Adrenal gland (tissue), 19 donors: ENCODE measurements around the gene TRIAP1. TPM values are rescaled to one million over a fixed set of nuclear protein-coding genes. Genes with fewer than 3 reads are reported as not detected.

Experiments used
- DNase-seq, 7 donors: peaks; one replicate each; pipeline ENCODE4 v3.0.0-alpha.2; 2019 to 2020
- H3K27ac ChIP-seq, 5 donors: fragments of 200-600 bp; sonication (generic) in 4 of 5; 1 replicate in 3 of 5; 2 replicates in 2 of 5; pipeline versions ENCODE4 v1.5.1 to v1.8.0; 2016 to 2020; ENCODE audit warnings: mild to moderate bottlenecking in 1 of 5
- H3K27me3 ChIP-seq: fragments of 200-600 bp; 2 replicates; pipeline ENCODE4 v1.8.0; 2021
- H3K36me3 ChIP-seq, 2 donors: fragments of 200-600 bp; replicated peaks in 1 of 2; 1 replicate in 1 of 2; 2 replicates in 1 of 2; pipeline versions ENCODE4 v1.5.1 to v1.8.0; 2018 to 2022
- H3K4me1 ChIP-seq, 2 donors: fragments of 200-600 bp; replicated peaks in 1 of 2; 1 replicate in 1 of 2; 2 replicates in 1 of 2; pipeline versions ENCODE4 v1.5.1 to v1.8.0; 2018 to 2021
- H3K4me3 ChIP-seq, 4 donors: fragments of 200-600 bp; sonication (generic) in 3 of 4; one replicate each; pipeline ENCODE4 v1.5.1; 2016 to 2018
- H3K9me3 ChIP-seq, 3 donors: fragments of 200-600 bp; sonication (generic) in 1 of 3; replicated peaks in 1 of 3; 1 replicate in 2 of 3; 2 replicates in 1 of 3; pipeline versions ENCODE4 v1.5.1 to v1.8.0; 2016 to 2021
- CTCF ChIP-seq, 6 experiments: fragments of 450-650 bp in 4 of 6; fragments of 200-600 bp in 2 of 6; sonication (generic) in 1 of 6; IDR thresholded peaks; 1 replicate in 5 of 6; 2 replicates in 1 of 6; pipeline versions ENCODE4 v1.5.1 to v1.8.0; 2016 to 2021; ENCODE audit warnings: antibody characterized with exemption in 6 of 6, mild to moderate bottlenecking in 2 of 6, moderate library complexity in 1 of 6
- POLR2A ChIP-seq, 2 donors: fragments of 450-650 bp; IDR thresholded peaks; one replicate each; pipeline ENCODE4 v1.6.1; 2017; ENCODE audit warnings: antibody characterized with exemption in 2 of 2, mild to moderate bottlenecking in 2 of 2, moderate library complexity in 1 of 2
- WGBS, 4 donors: extraction: QIAGEN DNeasy Blood & Tissue Kit in 2 of 4; methylation state at CpG; one replicate each; pipeline versions ENCODE4 v1.1.5 to v1.1.7; 2013 to 2017; 5-methylcytosine and 5-hydroxymethylcytosine counted together
- intact Hi-C, 2 donors: fragments of 100-400 bp; cut with DNase I; formaldehyde crosslinking; loops; one replicate each; pipeline versions ENCODE4 v1.14.1 to v1.15.0; 2022 to 2023
- long read RNA-seq, 10 donors: library from polyadenylated mRNA in 3 of 10; unstranded in 2 of 10; stranded (forward) in 1 of 10; transcript quantifications; one replicate each; pipeline ENCODE4 v2.0.0 and lab custom pipeline, GENCODE V29; 2021 to 2026
- polyA plus RNA-seq, 3 donors: library from polyadenylated mRNA; stranded (reverse); fragments of 200-250 nt in 2 of 3; fragments of 350-450 nt in 1 of 3; fragmentation: Illumina TruSeq in 1 of 3; extraction: RNeasy Lipid Tissue Mini Kit (QIAGEN cat#74804) in 1 of 3; gene quantifications; one replicate each; pipeline ENCODE4 v1.2.3, GENCODE V29; 2013 to 2014
- total RNA-seq, 9 donors: library from RNA; depleted of rRNA in 4 of 9; stranded (reverse); fragments of >200 nt in 4 of 9; fragments of 120-200 nt in 1 of 9; fragmentation: NEBNext Ultra II Directional in 1 of 9; extraction: Animal tissue kit (Norgen Biotek cat#: 25700) in 1 of 9; gene quantifications; one replicate each; pipeline versions ENCODE4 v1.1.0 to v1.2.4, GENCODE V29; 2013 to 2023
- donor health status: healthy with polysubstance abuse.
- donor health status: Bipolar disorder and iron deficiency.
- donor health status: DM: yes; HTN: yes; CAD: no.
- donor health status: DM: no; HTN: no; CAD: no.
- donor health status: DM: no; HTN: no; CAD: no.
- donor health status: DM: yes; HTN: yes; CAD: no.

The TRIAP1 gene
- total RNA-seq, result 10 to 100 TPM in 8 of 9 donors, 1 to 10 TPM in 1; 8.2 to 53.5 (median 19.9) TPM
- 10 to 100 TPM; 19.2 to 35.6 (median 19.9) TPM for polyA plus RNA-seq
- long read RNA-seq, donor 1, transcript TRIAP1-202 (2 exons, 1,182 nt), result major isoform, 37 of 38 reads
- long read RNA-seq, donor 1, partial matches to known transcripts, result 0 of 38 reads
- long read RNA-seq, donor 1, other reads (novel, unspliced or antisense), result 0 of 38 reads
- long read RNA-seq, donor 2, transcript TRIAP1-202 (2 exons, 1,182 nt), result major isoform, 14 of 14 reads
- long read RNA-seq, donor 2, partial matches to known transcripts, result 0 of 14 reads
- long read RNA-seq, donor 2, other reads (novel, unspliced or antisense), result 0 of 14 reads
- long read RNA-seq, donor 3, transcript TRIAP1-202 (2 exons, 1,182 nt), result major isoform, 27 of 27 reads
- long read RNA-seq, donor 3, partial matches to known transcripts, result 0 of 27 reads
- long read RNA-seq, donor 3, other reads (novel, unspliced or antisense), result 0 of 27 reads
- long read RNA-seq, donor 4, transcript TRIAP1-202 (2 exons, 1,182 nt), result major isoform, 10 of 11 reads
- long read RNA-seq, donor 4, partial matches to known transcripts, result 0 of 11 reads
- long read RNA-seq, donor 4, other reads (novel, unspliced or antisense), result 1 of 11 reads
- long read RNA-seq, donor 5, transcript TRIAP1-202 (2 exons, 1,182 nt), result major isoform, 28 of 31 reads
- long read RNA-seq, donor 5, partial matches to known transcripts, result 3 of 31 reads
- long read RNA-seq, donor 5, other reads (novel, unspliced or antisense), result 0 of 31 reads
- long read RNA-seq, donor 6, transcript TRIAP1-202 (2 exons, 1,182 nt), result major isoform, 9 of 10 reads
- long read RNA-seq, donor 6, partial matches to known transcripts, result 0 of 10 reads
- long read RNA-seq, donor 6, other reads (novel, unspliced or antisense), result 0 of 10 reads
- long read RNA-seq, donor 7, transcript TRIAP1-202 (2 exons, 1,182 nt), result major isoform, 11 of 11 reads
- long read RNA-seq, donor 7, partial matches to known transcripts, result 0 of 11 reads
- long read RNA-seq, donor 7, other reads (novel, unspliced or antisense), result 0 of 11 reads
- long read RNA-seq, donor 8, transcript TRIAP1-202 (2 exons, 1,182 nt), result major isoform, 27 of 27 reads
- long read RNA-seq, donor 8, partial matches to known transcripts, result 0 of 27 reads
- long read RNA-seq, donor 8, other reads (novel, unspliced or antisense), result 0 of 27 reads
- long read RNA-seq, donor 9, transcript TRIAP1-202 (2 exons, 1,182 nt), result major isoform, 24 of 24 reads
- long read RNA-seq, donor 9, partial matches to known transcripts, result 0 of 24 reads
- long read RNA-seq, donor 9, other reads (novel, unspliced or antisense), result 0 of 24 reads
- long read RNA-seq, donor 10, partial matches to known transcripts, result 0 of 3 reads
- long read RNA-seq, donor 10, other reads (novel, unspliced or antisense), result 0 of 3 reads

- H3K4me3 ChIP-seq, result peak within 1 kb of the TSS; percentile 35 to 92 (median 67)
- H3K27me3 ChIP-seq, result no peaks in the 10 kb centered on the region
- intact Hi-C loops, result no loop called here
- 0 to 1% (median 0%) methylated on average over 24 to 73 of the region's 73 CpGs for WGBS, 4 donors
- peaks cover 0 to 45% of the 10 kb centered on the region in 2 donors for H3K36me3 ChIP-seq
- peak; percentile 45 to 68 for TF ChIP-seq POLR2A (IDR thresholded peaks at IDR 0.05)
- no peak for TF ChIP-seq CTCF (IDR thresholded peaks at IDR 0.05)
- H3K9me3 ChIP-seq, result no peaks in the 10 kb centered on the region
- H3K4me1 ChIP-seq, result peaks cover 8 to 26% of the 10 kb centered on the region in 2 donors
- H3K27ac ChIP-seq, result peak within 1 kb of the TSS; percentile 37 to 95 (median 82)
- peak; percentile 75 to 91 (median 79) for DNase-seq
Observed at GRCh38 chr12:120445911-120446843, at the start of gene TRIAP1, which contains the start of gene GATC. Gene TRIAP1, minus strand, starts transcription at chr12:120446384. Its CDS starts 12 bp downstream, at chr12:120446372. Gene GATC, plus strand, starts transcription at chr12:120446444. Its CDS starts 37 bp downstream, at chr12:120446481.

GRCh38 chr12:120495186-120495730, 49.1 kb upstream of the TRIAP1 start:
- Histone ChIP-seq H3K27me3 (no peaks in the 10 kb centered on the region), H3K9me3 (no peaks in the 10 kb centered on the region), H3K4me3 (peak overlapping the region in 2 of 4 donors; percentile 86 to 91), H3K27ac (peak overlapping the region in 2 of 5 donors; percentile 87 to 90), H3K36me3 (peaks cover 0 to 15% of the 10 kb centered on the region in 2 donors), H3K4me1 (peaks cover 15 to 22% of the 10 kb centered on the region in 2 donors)
- no peak for TF ChIP-seq CTCF (IDR thresholded peaks at IDR 0.05)
- no peak for TF ChIP-seq POLR2A (IDR thresholded peaks at IDR 0.05)
- intact Hi-C loops, result no loop called here
- 24 to 50% (median 35%) methylated on average over 9 to 17 of the region's 17 CpGs for WGBS, 4 donors
- peak in 1 of 7 donors; percentile 29 for DNase-seq

- no peaks in the 10 kb centered on the region for H3K27me3 ChIP-seq
- H3K4me3 ChIP-seq, result no peak overlapping the region
- no peak for DNase-seq
- intact Hi-C loops, result no loop called here
- peaks cover 17 to 18% of the 10 kb centered on the region in 2 donors for H3K4me1 ChIP-seq
- H3K9me3 ChIP-seq, result no peaks in the 10 kb centered on the region
- no peaks in the 10 kb centered on the region for H3K36me3 ChIP-seq
- 83 to 90% (median 86%) methylated on average over 2 of the region's 2 CpGs for WGBS, 4 donors
- TF ChIP-seq CTCF (IDR thresholded peaks at IDR 0.05) (no peak), POLR2A (IDR thresholded peaks at IDR 0.05) (no peak)
- H3K27ac ChIP-seq, result no peak overlapping the region
Observed at GRCh38 chr12:120490833-120491512, 44.8 kb upstream of the TRIAP1 start.
